ENCODE results near the gene SND1. TPM values are rescaled to one million over a fixed set of nuclear protein-coding genes. Genes with fewer than 3 reads are reported as not detected.

The SND1 gene
- total and polyA plus RNA-seq, 2 of the 4 experiments (the other 2 are of a cell fraction) = 154 to 294 TPM

DNA sequence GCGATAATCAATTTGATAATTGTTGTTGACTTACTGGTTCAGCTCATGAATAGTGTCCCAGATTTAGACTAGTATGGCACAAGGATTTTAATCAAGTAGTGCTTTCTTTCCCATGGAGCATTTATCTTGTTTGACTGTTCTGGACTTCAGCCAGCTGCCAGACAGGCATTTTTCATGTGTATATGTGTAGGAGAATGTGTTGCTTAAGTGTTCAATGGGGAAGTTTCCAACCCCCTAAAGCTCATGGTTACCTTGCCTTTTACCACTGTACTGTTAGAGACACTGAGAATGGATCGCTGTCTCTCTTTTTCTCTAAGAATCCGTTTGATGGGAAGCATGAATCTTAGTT lies 275.3 kb downstream of the SND1 start:
- Histone ChIP-seq H3K36me3 (ENCODE audit: control insufficient read depth, insufficient read depth, low read length) (peaks cover 19% of the 10 kb centered on the region), H4K20me1 (ENCODE audit: insufficient read depth, low read length) (peaks cover 42% of the 10 kb centered on the region), H2BK20ac (ENCODE audit: low read depth, low read length) (no peak overlapping the region), H3K9me1 (ENCODE audit: insufficient read depth, low read length) (peaks cover 8% of the 10 kb centered on the region), H3K27ac (ENCODE audit: insufficient read depth, low read length) (no peak overlapping the region), H2AK9ac (replicated peaks; ENCODE audit: low read depth, low read length, poor library complexity) (no peak overlapping the region), H2BK15ac (ENCODE audit: low read depth, low read length) (no peak overlapping the region), H3K79me1 (ENCODE audit: low read depth in 1 of 2, low read length in 2 of 2) (peaks cover 46 to 56% of the 10 kb centered on the region in 2 experiments), H3K56ac (ENCODE audit: extremely low read depth, insufficient read depth, low read length) (no peak overlapping the region), H3K4me2 (ENCODE audit: low read depth, low read length) (peak overlapping the region; percentile 2; the same call in 1 of the 2 replicates), H3K9ac (ENCODE audit: low read depth, low read length) (no peak overlapping the region), H3K23ac (ENCODE audit: low read depth, low read length) (no peak overlapping the region), H3K14ac (replicated peaks; ENCODE audit: low read depth, low read length) (peak overlapping the region; percentile 14; the same call in 1 of the 2 replicates), H3K4ac (ENCODE audit: low read depth, low read length) (no peak overlapping the region), H3K4me3 (ENCODE audit: insufficient read depth, low read depth, low read length) (no peak overlapping the region), H2BK120ac (ENCODE audit: low read depth, low read length) (no peak overlapping the region), H3K18ac (ENCODE audit: low read depth, low read length) (no peak overlapping the region; the same call in 1 of the 2 replicates), H4K8ac (ENCODE audit: low read depth in 2 of 2, low read length in 2 of 2) (no peak overlapping the region), H3K4me1 (ENCODE audit: control insufficient read depth, insufficient read depth, low read length) (peaks cover 8% of the 10 kb centered on the region), H2AFZ (replicated peaks; ENCODE audit: low read length, poor library complexity) (no peak overlapping the region), H3K9me3 (ENCODE audit: control insufficient read depth, insufficient read depth, low read length) (peaks cover 1% of the 10 kb centered on the region; the same call in 1 of the 2 replicates), H4K5ac (ENCODE audit: low read depth, low read length) (no peak overlapping the region), H3K27me3 (ENCODE audit: control insufficient read depth, insufficient read depth, low read length) (no peaks in the 10 kb centered on the region), H2AK5ac (ENCODE audit: low read depth, low read length) (no peak overlapping the region), H2BK5ac (ENCODE audit: low read depth, low read length, poor library complexity, severe bottlenecking) (no peak overlapping the region), H4K91ac (ENCODE audit: insufficient read depth, low read depth, low read length) (no peak overlapping the region)
- CTCF ChIA-PET = no interaction called here
- dilution Hi-C loops (cut with HindIII; ENCODE audit: low sequenced_read_pairs, unreplicated experiment) = no loop called here
- TF ChIP-seq, protein P1, sequence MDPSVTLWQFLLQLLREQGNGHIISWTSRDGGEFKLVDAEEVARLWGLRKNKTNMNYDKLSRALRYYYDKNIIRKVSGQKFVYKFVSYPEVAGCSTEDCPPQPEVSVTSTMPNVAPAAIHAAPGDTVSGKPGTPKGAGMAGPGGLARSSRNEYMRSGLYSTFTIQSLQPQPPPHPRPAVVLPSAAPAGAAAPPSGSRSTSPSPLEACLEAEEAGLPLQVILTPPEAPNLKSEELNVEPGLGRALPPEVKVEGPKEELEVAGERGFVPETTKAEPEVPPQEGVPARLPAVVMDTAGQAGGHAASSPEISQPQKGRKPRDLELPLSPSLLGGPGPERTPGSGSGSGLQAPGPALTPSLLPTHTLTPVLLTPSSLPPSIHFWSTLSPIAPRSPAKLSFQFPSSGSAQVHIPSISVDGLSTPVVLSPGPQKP (IDR thresholded peaks at IDR 0.05; ENCODE audit: borderline replicate concordance, low read depth, low read length) = no peak
- no peak for TF ChIP-seq RCOR1 (IDR thresholded peaks at IDR 0.05; ENCODE audit: insufficient replicate concordance, low read length)
- TF ChIP-seq RFX5 (IDR thresholded peaks at IDR 0.05; ENCODE audit: low read depth, low read length) = no peak
- TF ChIP-seq MAFK (IDR thresholded peaks at IDR 0.05; ENCODE audit: low read depth, low read length) = no peak
- POLR2A ChIA-PET (ENCODE audit: unreplicated experiment) = no interaction called here
- no TSS peak for BruUV-seq (replicated peaks)
- DNase-seq = peak; percentile 46
- in situ Hi-C loops (cut with MboI; ENCODE audit: low sequenced_read_pairs) = no loop called here
- peak; percentile 48 for ATAC-seq (ENCODE audit: low read depth)
- WGBS, 2 experiments (ENCODE audit: extremely low coverage in 2 of 2, insufficient read length in 1 of 2) = 83% methylated on average over 1 of the region's 3 CpGs; no CpG with 5 or more reads in 1 of the 2 experiments
- intact Hi-C loops (cut with micrococcal nuclease) = loop anchor here (10.0 kb wide), 1 partner anchor 277 kb away; no protein-coding TSS in a partner anchor
